Astrocyte (in vitro differentiated cells and primary cell): ENCODE measurements around the gene HEXIM2. TPM values are rescaled to one million over a fixed set of nuclear protein-coding genes. Genes with fewer than 3 reads are reported as not detected.
A peak's percentile ranks its signal among the peaks of the same experiment; 100 is the strongest.

Source experiments
- DNase-seq: peaks from one replicate; pipeline ENCODE4 v3.0.0-alpha.2; 2010; ENCODE audit warnings: low read depth
- FAIRE-seq: peaks from 2 replicates; lab custom pipeline; 2011; peaks lifted over from hg19 to GRCh38; lab: Jason Lieb, UNC
- H2AFZ ChIP-seq: 2 replicates; pipeline ENCODE4 v1.6.0; 2012; ENCODE audit warnings: low read depth, low read length, inconsistent platforms
- H3K27ac ChIP-seq: 2 replicates; pipeline ENCODE4 v1.5.1; 2011; ENCODE audit warnings: low read depth, low read length, inconsistent platforms
- H3K27me3 ChIP-seq: 2 replicates; pipeline ENCODE4 v1.6.0; 2011; ENCODE audit warnings: low read length, inconsistent platforms; ENCODE audit not compliant: insufficient read depth
- H3K36me3 ChIP-seq: 2 replicates; pipeline ENCODE4 v1.5.1; 2011; ENCODE audit warnings: low read length, inconsistent platforms; ENCODE audit not compliant: insufficient read depth
- H3K4me1 ChIP-seq: 2 replicates; pipeline ENCODE4 v1.5.1; 2011; ENCODE audit warnings: low read length, inconsistent platforms; ENCODE audit not compliant: insufficient read depth
- H3K4me2 ChIP-seq: 2 replicates; pipeline ENCODE4 v1.6.0; 2012; ENCODE audit warnings: low read length, inconsistent platforms
- H3K4me3 ChIP-seq: 2 replicates; pipeline ENCODE4 v1.5.1; 2011; ENCODE audit warnings: low read depth, mild to moderate bottlenecking, low read length, inconsistent platforms; ENCODE audit not compliant: insufficient read depth
- H3K79me2 ChIP-seq: 2 replicates; pipeline ENCODE4 v1.6.0; 2012; ENCODE audit warnings: mild to moderate bottlenecking, low read length, inconsistent platforms; ENCODE audit not compliant: insufficient read depth
- H3K9ac ChIP-seq: 2 replicates; pipeline ENCODE4 v1.6.0; 2012; ENCODE audit warnings: mild to moderate bottlenecking, low read length, inconsistent platforms
- H3K9me3 ChIP-seq: 2 replicates; pipeline ENCODE4 v1.5.1; 2012; ENCODE audit warnings: low read depth, mild to moderate bottlenecking, low read length, inconsistent platforms; ENCODE audit not compliant: insufficient read depth
- H4K20me1 ChIP-seq: 2 replicates; pipeline ENCODE4 v1.6.0; 2012; ENCODE audit warnings: low read length, inconsistent platforms; ENCODE audit not compliant: insufficient read depth
- H3K27ac Mint-ChIP-seq: one replicate; pipeline ENCODE4 v1.8.0; 2021; ENCODE audit warnings: mild to moderate bottlenecking, mixed read lengths; ENCODE audit not compliant: unreplicated experiment
- H3K27me3 Mint-ChIP-seq: one replicate; pipeline ENCODE4 v1.8.0; 2021; ENCODE audit warnings: low read depth, mixed read lengths; ENCODE audit not compliant: unreplicated experiment
- H3K36me3 Mint-ChIP-seq: one replicate; pipeline ENCODE4 v1.8.0; 2021; ENCODE audit warnings: low read depth, mixed read lengths; ENCODE audit not compliant: unreplicated experiment
- H3K4me1 Mint-ChIP-seq: one replicate; pipeline ENCODE4 v1.8.0; 2021; ENCODE audit warnings: low read depth, mixed read lengths; ENCODE audit not compliant: unreplicated experiment
- H3K4me3 Mint-ChIP-seq: one replicate; pipeline ENCODE4 v1.8.0; 2021; ENCODE audit warnings: mild to moderate bottlenecking, moderate library complexity, mixed read lengths; ENCODE audit not compliant: unreplicated experiment
- H3K9me3 Mint-ChIP-seq: one replicate; pipeline ENCODE4 v1.8.0; 2021; ENCODE audit warnings: mild to moderate bottlenecking, mixed read lengths; ENCODE audit not compliant: unreplicated experiment
- CTCF ChIP-seq: IDR thresholded peaks from 2 replicates; pipeline ENCODE4 v1.5.1; 2011; ENCODE audit warnings: low read depth, mild to moderate bottlenecking, inconsistent platforms, low read length, moderate library complexity; ENCODE audit not compliant: insufficient read depth
- EZH2 ChIP-seq: IDR thresholded peaks from 2 replicates; pipeline ENCODE4 v1.6.1; 2012; ENCODE audit warnings: mild to moderate bottlenecking, low read length, inconsistent platforms; ENCODE audit not compliant: insufficient read depth
- total RNA-seq: library from RNA; stranded (reverse); gene quantifications from 2 replicates; pipeline ENCODE4 v1.2.1, GENCODE V29; 2021

HEXIM2 gene
- total RNA-seq, 1 donor from 2014 or later, result 9.0 TPM

GRCh38 chr17:45131616-45132319 is 29.9 kb upstream of the HEXIM2 start:
- TF ChIP-seq CTCF, result peak; percentile 36
- TF ChIP-seq EZH2, result no peak
- Histone ChIP-seq H3K27ac (peak overlapping the region; percentile 45), H3K4me2 (peak overlapping the region; percentile 98), H3K9me3 (no peaks in the 10 kb centered on the region), H3K4me3 (peak overlapping the region; percentile 73), H3K79me2 (peaks cover 47% of the 10 kb centered on the region), H3K36me3 (no peaks in the 10 kb centered on the region), H3K4me1 (peaks cover 42% of the 10 kb centered on the region), H2AFZ (peak overlapping the region; percentile 58), H3K27me3 (no peaks in the 10 kb centered on the region), H4K20me1 (peaks cover 12% of the 10 kb centered on the region), H3K9ac (peak overlapping the region; percentile 80)
- H3K27me3 Mint-ChIP-seq, result no peaks in the 10 kb centered on the region
- DNase-seq, result no peak
- no peaks in the 10 kb centered on the region for H3K36me3 Mint-ChIP-seq
- peak overlapping the region; percentile 81 for H3K4me3 Mint-ChIP-seq
- no peak for FAIRE-seq
- no peaks in the 10 kb centered on the region for H3K9me3 Mint-ChIP-seq
- peaks cover 24% of the 10 kb centered on the region for H3K4me1 Mint-ChIP-seq
- no peak overlapping the region for H3K27ac Mint-ChIP-seq

- Mint-ChIP-seq H3K27me3 (no peaks in the 10 kb centered on the region), H3K4me1 (peaks cover 19% of the 10 kb centered on the region), H3K9me3 (no peaks in the 10 kb centered on the region), H3K36me3 (no peaks in the 10 kb centered on the region), H3K4me3 (peak within 1 kb of the TSS; percentile 87), H3K27ac (peak within 1 kb of the TSS; percentile 26)
- H3K4me3 ChIP-seq, result peak within 1 kb of the TSS; percentile 73
- H3K9me3 ChIP-seq, result no peaks in the 10 kb centered on the region
- peak within 1 kb of the TSS; percentile 90 for H3K27ac ChIP-seq
- TF ChIP-seq CTCF, result no peak
- TF ChIP-seq EZH2, result no peak
- no peaks in the 10 kb centered on the region for H3K36me3 ChIP-seq
- FAIRE-seq (no peak), DNase-seq (no peak)
- peak within 1 kb of the TSS; percentile 88 for H2AFZ ChIP-seq
- H3K4me1 ChIP-seq, result peaks cover 38% of the 10 kb centered on the region
- H4K20me1 ChIP-seq, result peaks cover 12% of the 10 kb centered on the region
- peak within 1 kb of the TSS; percentile 90 for H3K9ac ChIP-seq
- peaks cover 43% of the 10 kb centered on the region for H3K79me2 ChIP-seq
- H3K27me3 ChIP-seq, result no peaks in the 10 kb centered on the region
- H3K4me2 ChIP-seq, result peak within 1 kb of the TSS; percentile 98
These were observed 29.4 kb upstream of the HEXIM2 start, which contains the start of gene PLCD3 for GRCh38 chr17:45132320-45132571. Gene PLCD3, minus strand, starts transcription at chr17:45132515. Its CDS starts 105 bp downstream, at chr17:45132410.
